ENCODE measurements around the gene PAPPA.

The PAPPA gene

GRCh38 chr9:116437411-116438370 is 284.1 kb downstream of the PAPPA start:
- POLR2A ChIA-PET = no interaction called here
- CTCF ChIA-PET = interaction anchor here (0.9 kb wide), 1 partner anchor 134 kb away, joined by 3 read pairs; no protein-coding TSS in a partner anchor
- no peak overlapping the region for H3K4me3 ChIP-seq (ENCODE audit: low read depth, low read length)
- no peak for DNase-seq (ENCODE audit: low read depth, low spot score)
- no peak for TF ChIP-seq CTCF (IDR thresholded peaks at IDR 0.05; ENCODE audit: insufficient read depth, low read length, missing control alignments)

GRCh38 chr9:116442528-116442927 is 288.9 kb downstream of the PAPPA start:
- no peak overlapping the region for H3K4me3 ChIP-seq (ENCODE audit: low read depth, low read length)
- CTCF ChIA-PET = no interaction called here
- no peak for TF ChIP-seq CTCF (IDR thresholded peaks at IDR 0.05; ENCODE audit: insufficient read depth, low read length, missing control alignments)
- POLR2A ChIA-PET = no interaction called here
- DNase-seq (ENCODE audit: low read depth, low spot score) = no peak

GRCh38 chr9:116447934-116448333 is 294.3 kb downstream of the PAPPA start:
- H3K4me3 ChIP-seq (ENCODE audit: low read depth, low read length) = no peak overlapping the region
- ChIA-PET POLR2A (no interaction called here), CTCF (no interaction called here)
- DNase-seq (ENCODE audit: low read depth, low spot score) = no peak
- no peak for TF ChIP-seq CTCF (IDR thresholded peaks at IDR 0.05; ENCODE audit: insufficient read depth, low read length, missing control alignments)

- CTCF ChIA-PET = no interaction called here
- H3K4me3 ChIP-seq (ENCODE audit: low read depth, low read length) = no peak overlapping the region
- TF ChIP-seq CTCF (IDR thresholded peaks at IDR 0.05; ENCODE audit: insufficient read depth, low read length, missing control alignments) = no peak
- POLR2A ChIA-PET = no interaction called here
- DNase-seq (ENCODE audit: low read depth, low spot score) = no peak
These were observed 294.8 kb downstream of the PAPPA start for GRCh38 chr9:116448431-116448830.

- TF ChIP-seq CTCF (IDR thresholded peaks at IDR 0.05; ENCODE audit: insufficient read depth, low read length, missing control alignments) = no peak
- H3K4me3 ChIP-seq (ENCODE audit: low read depth, low read length) = no peak overlapping the region
- CTCF ChIA-PET = no interaction called here
- no peak for DNase-seq (ENCODE audit: low read depth, low spot score)
- POLR2A ChIA-PET = no interaction called here
These were observed 296.4 kb downstream of the PAPPA start for GRCh38 chr9:116449949-116450348.

GRCh38 chr9:116450378-116451139 is 297.0 kb downstream of the PAPPA start:
- peak; percentile 79 for DNase-seq (ENCODE audit: low read depth, low spot score)
- ChIA-PET CTCF (no interaction called here), POLR2A (no interaction called here)

More at GRCh38 chr9:116450378-116451139, 297.0 kb downstream of the PAPPA start:
- TF ChIP-seq CTCF (IDR thresholded peaks at IDR 0.05; ENCODE audit: insufficient read depth, low read length, missing control alignments) = no peak
- H3K4me3 ChIP-seq (ENCODE audit: low read depth, low read length) = no peak overlapping the region
